HG03025 (cell line): Measurements from ENCODE around the gene RPL7A.
"Not testable (repeated sequence)": the region's sequence is repeated elsewhere in the genome, so short reads cannot be mapped to it uniquely, and the experiment has no call there.

Source experiments
- ATAC-seq: cut with Tn5 transposase; IDR thresholded peaks from one replicate; pipeline ENCODE4 v1.9.1; 2021; ENCODE audit warnings: mild to moderate bottlenecking, moderate library complexity; ENCODE audit not compliant: unreplicated experiment, low FRiP score

Gene RPL7A

GRCh38 chr9:133347985-133348717, at the start of gene RPL7A, which contains the start of gene MED22:
TSS of gene RPL7A (plus strand) at chr9:133348218. CDS start at chr9:133348244, 26 bp downstream.
TSS of gene MED22 (minus strand) at chr9:133348131. CDS start at chr9:133346662, 1,469 bp downstream.
- peak; percentile 60 for ATAC-seq

DNA sequence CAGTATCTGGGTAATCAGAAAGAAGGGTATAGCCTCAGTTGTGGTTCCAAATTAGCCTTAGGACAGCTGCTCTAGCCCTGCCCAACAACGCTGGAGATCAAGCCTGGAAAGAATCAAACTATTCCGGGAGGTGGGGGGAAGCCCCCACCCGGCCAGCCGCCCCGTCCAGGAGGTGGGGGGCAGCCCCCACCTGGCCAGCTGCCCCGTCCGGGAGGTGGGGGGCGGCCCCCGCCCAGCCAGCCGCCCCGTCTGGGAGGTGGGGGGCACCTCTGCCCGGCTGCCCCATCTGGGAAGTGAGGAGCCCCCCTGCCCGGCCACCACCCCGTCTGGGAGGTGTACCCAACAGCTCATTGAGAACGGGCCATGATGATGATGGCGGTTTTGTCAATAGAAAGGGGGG, 48.0 kb upstream of the RPL7A start:
- ATAC-seq = not testable (repeated sequence)

GRCh38 chr9:133301253-133302230, 46.5 kb upstream of the RPL7A start:
- ATAC-seq = no peak

DNA sequence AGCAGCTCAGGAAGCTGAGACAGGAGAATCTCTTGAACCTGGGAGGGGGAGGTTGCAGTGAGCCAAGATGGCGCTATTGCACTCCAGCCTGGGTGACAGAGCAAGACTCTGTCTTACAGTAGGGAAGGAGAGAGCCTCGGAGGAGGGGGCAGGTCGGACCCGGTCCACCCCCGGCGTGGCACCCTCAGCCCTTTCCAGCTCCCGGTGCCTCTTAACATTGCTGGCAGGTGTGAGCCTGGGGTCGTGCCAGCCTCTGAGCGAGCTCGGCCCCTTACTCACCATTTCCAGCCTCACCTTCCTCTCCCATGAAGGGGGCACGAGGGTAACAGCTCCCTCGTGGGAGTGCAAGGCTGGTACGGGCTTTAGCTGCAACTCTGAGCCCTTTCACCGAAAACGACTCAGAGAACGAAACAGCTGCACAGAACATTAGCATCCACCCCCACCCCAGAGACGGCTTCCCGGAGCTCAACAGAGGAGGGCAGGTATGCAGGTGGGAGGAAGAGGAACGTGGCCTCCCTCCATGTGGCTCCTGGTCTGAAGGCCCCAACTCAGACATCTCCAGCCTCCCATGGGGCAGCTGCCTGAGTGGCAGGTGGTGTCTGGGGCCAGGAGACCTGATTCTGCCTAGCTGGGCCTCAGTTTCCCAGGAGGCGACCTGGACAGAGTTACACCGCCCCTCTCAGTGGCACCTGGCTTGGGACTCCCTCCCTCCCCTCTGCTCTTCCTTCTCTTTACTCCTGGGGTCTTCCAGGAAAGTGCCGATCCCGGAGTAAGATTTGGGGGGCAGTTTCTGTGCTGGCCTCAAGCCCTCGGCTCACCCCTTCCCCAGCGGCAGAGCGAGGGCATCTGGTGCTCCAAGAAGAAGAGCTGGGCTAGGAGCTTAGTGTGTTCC, 44.5 kb upstream of the RPL7A start:
- no peak for ATAC-seq

DNA sequence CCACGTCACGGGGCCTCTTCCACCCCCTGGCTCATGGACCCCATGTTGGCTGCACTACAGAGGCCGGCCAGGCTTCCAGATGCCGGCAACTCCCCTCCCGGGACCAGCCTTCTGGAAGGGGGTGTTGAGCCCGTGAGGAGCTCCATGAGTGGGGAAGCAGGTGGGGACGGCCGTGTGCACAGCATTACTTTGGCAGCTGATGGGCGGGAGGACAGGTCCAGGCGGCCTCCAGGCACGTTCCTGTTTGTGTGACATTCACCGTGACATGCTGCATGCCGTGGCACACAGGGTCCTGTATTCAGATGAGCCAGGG, 43.9 kb upstream of the RPL7A start:
- ATAC-seq = no peak

DNA sequence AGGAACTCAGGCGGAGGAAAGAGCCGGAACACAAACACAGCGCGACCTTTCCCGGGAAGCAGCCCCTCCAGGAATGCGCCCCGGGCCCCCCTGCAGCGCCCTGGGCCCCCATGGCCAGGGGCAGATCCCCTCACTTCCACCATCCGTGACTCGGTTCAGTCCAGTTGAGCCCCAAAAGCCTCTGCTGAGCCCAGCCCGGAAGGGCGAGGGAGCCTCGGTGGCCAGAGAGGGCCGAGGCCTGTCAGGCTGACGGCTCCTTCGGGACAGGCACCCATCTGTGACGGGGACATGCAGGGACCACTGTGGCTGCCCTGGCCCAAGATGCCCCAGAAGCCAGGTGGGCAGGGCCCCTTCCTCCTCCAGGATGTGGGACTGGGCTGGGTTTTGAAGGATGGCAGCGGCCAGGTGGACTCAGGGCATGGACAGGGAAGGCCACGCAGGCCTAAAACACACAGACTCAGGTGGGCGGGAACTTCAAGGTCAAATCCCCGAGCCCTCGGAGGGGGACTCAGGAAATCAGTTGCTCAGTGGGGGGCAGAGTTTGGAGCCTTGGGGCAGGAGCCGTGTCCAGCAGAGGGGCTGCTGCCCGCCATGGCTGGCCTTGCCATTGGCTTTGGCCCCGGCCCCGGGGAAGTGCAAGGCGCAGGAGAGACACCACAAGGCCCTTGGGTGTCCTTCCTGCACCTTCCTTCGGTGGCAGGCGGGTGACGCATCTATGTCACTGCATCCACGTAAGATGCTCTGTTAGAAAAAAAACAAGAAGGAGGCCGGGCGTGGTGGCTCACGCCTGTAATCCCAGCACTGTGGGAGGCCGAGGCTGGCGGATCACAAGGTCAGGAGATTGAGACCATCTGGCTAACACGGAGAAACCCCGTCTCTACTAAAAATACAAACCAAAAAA, 43.3 kb upstream of the RPL7A start:
- ATAC-seq = no peak

GRCh38 chr9:133305731-133306130, 42.3 kb upstream of the RPL7A start:
- no peak for ATAC-seq

- no peak for ATAC-seq
Observed at GRCh38 chr9:133306242-133307204, 41.5 kb upstream of the RPL7A start.

DNA sequence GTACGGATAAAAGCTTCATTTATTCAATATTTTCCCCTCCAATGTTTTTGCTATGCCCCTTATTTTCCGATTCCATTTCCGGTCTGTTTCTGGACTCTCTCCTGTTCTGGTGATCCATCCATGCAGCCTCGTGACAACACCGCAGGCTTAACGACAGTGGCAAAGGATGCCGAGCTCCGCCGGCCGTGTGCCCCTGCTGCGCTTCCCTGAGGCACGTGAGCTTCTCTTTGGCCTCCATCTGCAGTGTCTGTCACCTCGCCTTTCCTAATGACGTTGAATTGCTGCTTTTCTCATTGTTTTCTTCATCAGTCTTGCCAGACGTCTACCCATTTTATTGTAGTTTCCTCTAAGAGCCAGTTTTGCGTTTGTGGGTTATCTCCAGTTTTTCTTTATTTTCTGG, 40.7 kb upstream of the RPL7A start:
- ATAC-seq = no peak

DNA sequence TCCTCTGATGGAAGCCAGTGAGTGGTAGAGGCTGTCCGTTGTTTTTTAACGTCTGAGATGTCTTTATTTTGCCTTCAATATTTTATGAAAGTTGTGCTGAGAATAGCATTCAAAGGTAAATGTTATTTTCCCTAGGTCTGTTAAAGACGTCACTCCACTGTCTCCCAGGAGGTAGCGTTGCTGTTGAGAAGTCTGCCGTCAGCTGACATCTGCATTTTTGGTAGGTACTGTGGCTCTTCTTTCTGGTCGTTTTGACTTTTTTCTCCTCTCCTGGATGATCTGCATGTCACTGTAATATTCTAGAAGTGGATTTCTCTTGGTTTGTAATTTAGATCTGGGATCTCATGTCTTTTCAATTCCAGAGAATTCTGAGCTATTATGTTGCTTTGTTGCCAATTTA, 38.4 kb upstream of the RPL7A start:
- no peak for ATAC-seq

DNA sequence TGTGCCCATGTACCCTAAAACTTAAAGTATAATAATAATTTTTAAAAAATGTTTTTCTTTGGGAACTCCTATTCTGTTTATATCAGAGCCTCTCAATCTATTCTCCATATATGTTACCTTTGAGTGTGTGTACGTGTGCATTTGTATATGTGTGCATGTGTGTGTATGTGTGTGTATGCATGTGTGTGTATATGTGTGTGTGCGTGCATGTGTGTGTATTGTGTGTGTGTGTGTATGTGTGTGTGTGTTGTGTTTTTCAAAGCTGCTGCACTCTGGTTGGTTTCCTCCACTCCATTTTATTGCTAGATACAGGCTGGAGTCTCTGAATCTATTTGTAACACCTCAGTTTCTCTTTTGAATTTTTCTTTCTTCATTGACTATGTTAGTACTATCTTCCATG, 32.0 kb upstream of the RPL7A start:
- no peak for ATAC-seq

DNA sequence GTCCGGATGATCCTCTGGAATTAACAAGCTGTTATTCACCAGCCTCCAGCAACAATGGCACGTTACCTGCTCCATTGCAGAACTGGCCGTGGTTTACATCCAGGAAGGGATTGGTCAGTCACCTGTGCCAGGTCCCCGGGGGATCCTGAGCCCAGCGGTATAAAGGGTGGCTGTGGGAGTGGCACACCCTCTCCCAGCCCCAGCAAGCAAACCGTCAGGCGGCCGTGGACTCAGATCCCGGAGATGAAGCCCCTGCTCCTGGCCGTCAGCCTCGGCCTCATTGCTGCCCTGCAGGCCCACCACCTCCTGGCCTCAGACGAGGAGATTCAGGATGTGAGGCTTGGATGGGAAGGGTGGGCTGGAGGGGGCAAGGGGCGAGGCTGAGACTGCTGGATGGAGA, 30.5 kb upstream of the RPL7A start:
- ATAC-seq = not testable (repeated sequence)

GRCh38 chr9:133320421-133320881, 27.6 kb upstream of the RPL7A start:
- no peak for ATAC-seq

DNA sequence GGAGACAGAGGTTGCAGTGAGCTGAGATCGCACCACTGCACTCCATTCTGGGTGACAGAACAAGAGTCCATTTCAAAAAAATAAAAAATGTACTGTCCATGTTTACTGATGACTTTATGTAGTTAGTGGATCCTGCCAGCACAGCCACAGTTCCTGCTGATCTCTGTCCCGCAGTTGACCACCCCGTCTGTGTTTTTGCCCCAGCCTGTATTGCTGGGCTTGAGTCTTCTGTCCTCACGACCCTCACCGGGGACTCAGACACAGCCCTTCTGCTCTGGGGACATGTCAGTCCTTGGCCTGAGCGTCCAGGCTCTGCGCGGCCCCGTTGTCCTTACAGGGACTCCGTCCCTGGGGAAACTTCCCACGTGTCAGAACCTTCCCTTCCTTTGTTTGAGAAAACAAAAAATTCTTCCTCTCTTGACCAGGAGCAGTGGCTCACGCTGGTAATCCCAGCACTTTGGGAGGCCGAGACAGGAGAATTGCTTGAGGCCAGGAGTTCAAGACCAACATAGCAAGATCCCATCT, 26.5 kb upstream of the RPL7A start:
- ATAC-seq = no peak

DNA sequence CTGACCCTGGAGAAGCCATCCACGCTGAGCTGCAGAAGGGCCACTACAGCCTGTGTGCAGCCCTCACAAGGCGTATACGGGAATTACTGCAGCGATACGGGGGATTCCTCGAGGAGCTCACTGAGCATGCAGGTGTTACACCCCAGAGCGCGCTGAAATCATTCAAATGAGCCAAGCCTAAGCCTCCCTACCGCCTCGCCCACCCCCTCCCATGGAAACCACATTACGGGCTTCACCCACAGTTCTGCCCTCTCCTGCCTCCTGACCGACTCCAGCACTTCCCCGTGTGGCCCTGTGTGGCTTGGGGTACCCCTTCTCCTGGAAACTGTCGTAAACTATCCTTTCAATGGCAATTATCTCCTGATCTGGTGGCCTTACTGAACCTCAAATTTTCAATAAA, 25.3 kb upstream of the RPL7A start:
- no peak for ATAC-seq

GRCh38 chr9:133323211-133323610, 24.8 kb upstream of the RPL7A start:
- no peak for ATAC-seq

DNA sequence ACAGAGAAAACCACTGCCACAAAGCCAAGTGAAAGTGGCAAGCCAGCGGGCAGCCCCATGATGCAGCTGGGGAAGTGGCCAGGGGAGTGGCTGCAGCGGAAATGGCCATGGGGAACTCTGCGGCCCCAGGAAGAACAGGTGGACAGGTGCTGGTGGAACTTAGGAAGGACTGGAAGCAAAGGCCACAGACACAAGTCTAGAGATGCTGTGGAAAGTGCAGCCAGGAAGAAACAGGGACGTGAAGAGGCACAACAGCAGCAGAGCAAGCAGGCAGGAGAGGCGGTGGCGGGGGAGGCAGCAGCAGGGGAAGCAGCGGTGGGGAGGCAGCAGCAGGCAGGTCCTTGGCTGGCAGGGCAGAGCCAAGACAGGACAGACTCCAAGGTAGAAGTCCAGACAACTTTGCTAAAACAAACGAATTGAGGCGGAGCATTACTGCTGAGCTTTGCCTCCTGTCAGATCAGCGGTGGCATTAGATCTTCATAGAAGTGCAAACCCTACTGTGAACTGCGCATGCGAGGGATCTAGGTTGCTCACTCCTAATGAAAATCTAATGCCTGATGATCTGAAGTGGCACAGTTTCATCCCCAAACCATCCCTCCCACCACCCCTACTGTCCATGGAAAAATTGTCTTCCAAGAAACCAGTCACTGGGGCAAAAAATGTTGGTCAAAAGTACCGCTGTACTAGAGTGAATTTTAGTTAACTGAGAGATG, 23.9 kb upstream of the RPL7A start:
- no peak for ATAC-seq
